Astrocyte of the spinal cord (primary cell): ENCODE results near the gene WFDC10B.
"Not testable (repeated sequence)": the region's sequence is repeated elsewhere in the genome, so short reads cannot be mapped to it uniquely, and the experiment has no call there.

Source experiments
- DNase-seq: peaks from one replicate; pipeline ENCODE4 v3.0.0; 2011; ENCODE audit warnings: low read depth, low spot score
- H3K4me3 ChIP-seq: 2 replicates; pipeline ENCODE4 v1.5.1; 2011; ENCODE audit warnings: low read depth, mild to moderate bottlenecking, low read length, moderate library complexity
- CTCF ChIP-seq: IDR thresholded peaks from 2 replicates; pipeline ENCODE4 v1.5.1; 2012; ENCODE audit warnings: low read depth, mild to moderate bottlenecking, low read length, inconsistent platforms
- in situ Hi-C: cut with HindIII; loops from 2 replicates; pipeline ENCODE4 v1.10.0; 2017; ENCODE audit warnings: low sequenced_read_pairs

WFDC10B gene

GRCh38 chr20:45649312-45649863, 55.4 kb downstream of the WFDC10B start:
- H3K4me3 ChIP-seq = no peak overlapping the region
- no peak for DNase-seq
- no peak for TF ChIP-seq CTCF
- in situ Hi-C loops = no loop called here

- no peak for TF ChIP-seq CTCF
- DNase-seq = no peak
- H3K4me3 ChIP-seq = no peak overlapping the region
- in situ Hi-C loops = no loop called here
Measured at GRCh38 chr20:45647441-45648050, 57.3 kb downstream of the WFDC10B start.

GRCh38 chr20:45646875-45647274, 57.9 kb downstream of the WFDC10B start:
- H3K4me3 ChIP-seq = no peak overlapping the region
- TF ChIP-seq CTCF = no peak
- no peak for DNase-seq
- in situ Hi-C loops = no loop called here

GRCh38 chr20:45645869-45646268, 59.0 kb downstream of the WFDC10B start:
- DNase-seq, in situ Hi-C loops, H3K4me3 ChIP-seq: not testable (repeated sequence)

GRCh38 chr20:45641076-45641475, 63.7 kb downstream of the WFDC10B start:
- in situ Hi-C loops, DNase-seq, H3K4me3 ChIP-seq: not testable (repeated sequence)

GRCh38 chr20:45639687-45640086, 65.1 kb downstream of the WFDC10B start:
- no peak for DNase-seq
- TF ChIP-seq CTCF = no peak
- in situ Hi-C loops = no loop called here
- no peak overlapping the region for H3K4me3 ChIP-seq

GRCh38 chr20:45636513-45636912, 68.3 kb downstream of the WFDC10B start:
- DNase-seq = no peak
- H3K4me3 ChIP-seq = no peak overlapping the region
- TF ChIP-seq CTCF = no peak
- in situ Hi-C loops = no loop called here
